ENCODE measurements around the gene PGM3.

The PGM3 gene

DNA sequence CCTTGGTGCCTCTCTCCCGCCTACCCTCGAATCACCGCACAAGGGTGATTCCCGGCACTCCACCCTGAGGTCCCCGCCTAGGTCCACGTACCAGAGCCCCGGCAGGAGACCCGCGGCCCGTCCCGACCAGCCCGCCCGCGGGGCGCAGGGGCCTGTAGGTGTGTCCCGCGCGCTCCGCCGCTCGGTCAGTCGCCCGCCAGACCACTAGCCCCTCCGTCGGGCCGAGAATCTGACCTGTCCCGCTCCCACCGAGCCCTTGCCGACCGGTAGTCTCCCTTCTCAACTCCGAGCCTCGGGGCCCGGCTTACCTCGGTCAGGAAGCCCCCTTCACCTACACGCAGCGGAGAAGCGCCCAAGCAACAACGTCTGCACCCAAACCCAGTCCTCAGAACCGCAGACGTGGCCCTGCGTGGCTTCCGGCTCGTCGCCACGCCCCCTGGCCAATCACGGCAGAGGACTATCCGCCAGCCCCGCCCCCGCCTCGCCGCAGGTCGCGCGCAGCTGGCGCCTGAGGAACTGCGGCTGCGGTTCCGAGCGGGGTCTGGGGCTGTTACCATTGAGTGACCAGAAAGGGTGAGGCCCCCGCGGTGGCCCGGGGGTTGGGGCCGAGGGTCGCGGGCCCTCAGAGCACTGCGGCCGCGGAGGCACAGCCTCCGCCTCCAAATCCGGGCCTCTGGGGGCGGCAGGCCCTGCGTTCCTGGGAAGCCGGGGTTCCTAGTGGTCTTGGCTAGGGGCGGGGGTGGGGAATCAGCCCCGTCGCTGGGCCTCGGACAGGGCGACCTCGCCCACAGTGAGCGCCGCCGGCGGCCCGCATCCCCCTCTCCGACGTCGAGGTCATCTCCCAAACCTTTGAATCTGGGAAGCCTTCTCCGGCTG is at the start of gene PGM3, which contains the start of gene RWDD2A:
PGM3 (minus strand) TSS at position 395 of the 876 bp plus-strand sequence. CDS start 2,253 bp downstream, outside the sequence.
RWDD2A (plus strand) TSS at position 487 of the 876 bp plus-strand sequence. CDS start 1,095 bp downstream, outside the sequence.
- peak within 1 kb of the TSS; percentile 93 for H3K27ac Mint-ChIP-seq
- no peaks in the 10 kb centered on the region for H3K27me3 Mint-ChIP-seq
- H3K4me1 Mint-ChIP-seq (ENCODE audit: low read depth) = peaks cover 42% of the 10 kb centered on the region
- H3K9me3 Mint-ChIP-seq (ENCODE audit: low read depth) = no peaks in the 10 kb centered on the region
- peaks cover 2% of the 10 kb centered on the region for H3K36me3 Mint-ChIP-seq
- H3K4me3 Mint-ChIP-seq = peak within 1 kb of the TSS; percentile 98

DNA sequence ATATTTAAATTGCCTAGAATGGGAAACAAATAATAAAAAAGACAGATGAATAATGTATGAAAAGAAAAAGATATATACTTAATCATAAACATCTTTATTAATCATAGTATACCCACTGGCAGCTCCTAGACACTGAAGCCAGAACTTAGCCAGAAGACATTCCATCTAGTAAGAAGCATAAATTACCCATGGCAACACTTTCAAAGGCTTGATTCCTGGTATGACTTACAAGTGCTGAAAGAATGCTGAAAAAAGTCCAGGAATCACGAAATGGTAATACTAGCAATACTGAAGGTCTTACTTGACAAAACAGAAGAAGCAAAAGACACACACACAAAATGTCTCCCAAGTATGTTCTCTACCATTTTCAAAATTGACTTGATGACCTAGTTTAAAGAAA is 38.1 kb upstream of the PGM3 start:
- Mint-ChIP-seq H3K9me3 (ENCODE audit: low read depth) (no peaks in the 10 kb centered on the region), H3K4me1 (ENCODE audit: low read depth) (no peaks in the 10 kb centered on the region)

GRCh38 chr6:83226517-83226916 is 33.5 kb upstream of the PGM3 start:
- Mint-ChIP-seq H3K27ac (no peak overlapping the region), H3K4me3 (no peak overlapping the region), H3K4me1 (ENCODE audit: low read depth) (no peaks in the 10 kb centered on the region), H3K27me3 (no peaks in the 10 kb centered on the region), H3K9me3 (ENCODE audit: low read depth) (no peaks in the 10 kb centered on the region), H3K36me3 (no peaks in the 10 kb centered on the region)

More for the DNA sequence above, 38.1 kb upstream of the PGM3 start:
- no peak overlapping the region for H3K4me3 Mint-ChIP-seq
- H3K36me3 Mint-ChIP-seq = no peaks in the 10 kb centered on the region
- peaks cover 5% of the 10 kb centered on the region for H3K27me3 Mint-ChIP-seq
- H3K27ac Mint-ChIP-seq = no peak overlapping the region

GRCh38 chr6:83221889-83222479 is 28.9 kb upstream of the PGM3 start:
- Mint-ChIP-seq H3K27ac (no peak overlapping the region), H3K4me1 (ENCODE audit: low read depth) (no peaks in the 10 kb centered on the region), H3K4me3 (no peak overlapping the region), H3K9me3 (ENCODE audit: low read depth) (no peaks in the 10 kb centered on the region), H3K27me3 (no peaks in the 10 kb centered on the region), H3K36me3 (no peaks in the 10 kb centered on the region)

- Mint-ChIP-seq H3K36me3 (no peaks in the 10 kb centered on the region), H3K27me3 (no peaks in the 10 kb centered on the region), H3K27ac (no peak overlapping the region), H3K9me3 (ENCODE audit: low read depth) (no peaks in the 10 kb centered on the region), H3K4me1 (ENCODE audit: low read depth) (no peaks in the 10 kb centered on the region), H3K4me3 (no peak overlapping the region)
Measured at GRCh38 chr6:83221276-83221675, 28.2 kb upstream of the PGM3 start.

GRCh38 chr6:83220121-83220520 is 27.1 kb upstream of the PGM3 start:
- no peak overlapping the region for H3K27ac Mint-ChIP-seq
- H3K9me3 Mint-ChIP-seq (ENCODE audit: low read depth) = no peaks in the 10 kb centered on the region
- no peaks in the 10 kb centered on the region for H3K27me3 Mint-ChIP-seq
- H3K36me3 Mint-ChIP-seq = no peaks in the 10 kb centered on the region
- H3K4me3 Mint-ChIP-seq = no peak overlapping the region
- H3K4me1 Mint-ChIP-seq (ENCODE audit: low read depth) = no peaks in the 10 kb centered on the region

DNA sequence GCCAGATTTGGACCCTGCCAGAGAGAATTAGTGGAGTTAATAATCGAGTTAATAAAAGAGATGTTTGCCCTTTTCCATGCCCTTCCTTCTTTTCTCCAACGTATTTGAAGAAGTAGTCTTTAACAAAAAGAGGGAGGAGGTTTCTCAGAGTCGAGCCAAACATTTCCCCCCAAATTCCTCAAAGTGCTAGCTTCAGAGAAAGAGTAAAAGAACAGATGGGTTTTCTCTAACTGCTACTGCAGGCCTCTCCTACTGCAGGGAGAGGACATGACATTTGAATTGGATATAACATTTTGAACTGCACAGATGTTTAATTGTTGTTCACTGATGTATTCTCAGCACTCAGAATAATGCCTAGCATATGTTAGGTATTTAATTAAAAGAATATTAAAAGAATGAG is 25.6 kb upstream of the PGM3 start:
- H3K36me3 Mint-ChIP-seq = no peaks in the 10 kb centered on the region
- no peaks in the 10 kb centered on the region for H3K9me3 Mint-ChIP-seq (ENCODE audit: low read depth)
- H3K27ac Mint-ChIP-seq = no peak overlapping the region
- no peak overlapping the region for H3K4me3 Mint-ChIP-seq
- H3K4me1 Mint-ChIP-seq (ENCODE audit: low read depth) = no peaks in the 10 kb centered on the region
- H3K27me3 Mint-ChIP-seq = no peaks in the 10 kb centered on the region

DNA sequence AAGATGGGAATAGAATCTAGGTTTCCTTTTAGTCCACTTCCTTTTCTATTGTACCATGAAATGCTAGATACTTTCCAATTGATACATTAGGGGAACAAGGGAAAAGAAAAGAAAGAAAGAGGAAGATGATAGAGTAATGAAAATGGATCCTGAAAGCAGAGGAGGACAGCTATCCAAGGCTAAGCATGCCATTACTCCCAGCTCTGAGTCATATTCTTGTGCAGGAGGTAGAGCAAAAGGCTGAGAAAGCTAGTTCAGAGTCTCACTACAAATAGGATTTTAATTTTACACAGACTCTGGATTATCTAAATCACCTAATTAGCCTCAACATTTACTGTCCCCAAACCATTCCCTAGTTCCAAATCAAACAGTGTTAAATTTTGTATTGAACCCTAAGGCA is 23.7 kb upstream of the PGM3 start:
- Mint-ChIP-seq H3K27ac (no peak overlapping the region), H3K9me3 (ENCODE audit: low read depth) (no peaks in the 10 kb centered on the region), H3K4me3 (no peak overlapping the region), H3K36me3 (no peaks in the 10 kb centered on the region), H3K27me3 (peaks cover 2% of the 10 kb centered on the region), H3K4me1 (ENCODE audit: low read depth) (no peaks in the 10 kb centered on the region)

- H3K27ac Mint-ChIP-seq = no peak overlapping the region
- peaks cover 8% of the 10 kb centered on the region for H3K27me3 Mint-ChIP-seq
- H3K4me3 Mint-ChIP-seq = no peak overlapping the region
- no peaks in the 10 kb centered on the region for H3K36me3 Mint-ChIP-seq
- H3K9me3 Mint-ChIP-seq (ENCODE audit: low read depth) = no peaks in the 10 kb centered on the region
- no peaks in the 10 kb centered on the region for H3K4me1 Mint-ChIP-seq (ENCODE audit: low read depth)
Measured at GRCh38 chr6:83215131-83216047, 22.3 kb upstream of the PGM3 start.

- no peaks in the 10 kb centered on the region for H3K4me1 Mint-ChIP-seq (ENCODE audit: low read depth)
- H3K9me3 Mint-ChIP-seq (ENCODE audit: low read depth) = no peaks in the 10 kb centered on the region
- no peak overlapping the region for H3K27ac Mint-ChIP-seq
- H3K4me3 Mint-ChIP-seq = no peak overlapping the region
- H3K36me3 Mint-ChIP-seq = no peaks in the 10 kb centered on the region
- H3K27me3 Mint-ChIP-seq = peaks cover 4% of the 10 kb centered on the region
Measured at GRCh38 chr6:83202031-83202430, 9.0 kb upstream of the PGM3 start.

- H3K4me3 Mint-ChIP-seq = no peak overlapping the region
- no peaks in the 10 kb centered on the region for H3K27me3 Mint-ChIP-seq
- H3K4me1 Mint-ChIP-seq (ENCODE audit: low read depth) = no peaks in the 10 kb centered on the region
- no peaks in the 10 kb centered on the region for H3K36me3 Mint-ChIP-seq
- H3K27ac Mint-ChIP-seq = no peak overlapping the region
- no peaks in the 10 kb centered on the region for H3K9me3 Mint-ChIP-seq (ENCODE audit: low read depth)
Measured at GRCh38 chr6:83199863-83200225, 6.8 kb upstream of the PGM3 start.

DNA sequence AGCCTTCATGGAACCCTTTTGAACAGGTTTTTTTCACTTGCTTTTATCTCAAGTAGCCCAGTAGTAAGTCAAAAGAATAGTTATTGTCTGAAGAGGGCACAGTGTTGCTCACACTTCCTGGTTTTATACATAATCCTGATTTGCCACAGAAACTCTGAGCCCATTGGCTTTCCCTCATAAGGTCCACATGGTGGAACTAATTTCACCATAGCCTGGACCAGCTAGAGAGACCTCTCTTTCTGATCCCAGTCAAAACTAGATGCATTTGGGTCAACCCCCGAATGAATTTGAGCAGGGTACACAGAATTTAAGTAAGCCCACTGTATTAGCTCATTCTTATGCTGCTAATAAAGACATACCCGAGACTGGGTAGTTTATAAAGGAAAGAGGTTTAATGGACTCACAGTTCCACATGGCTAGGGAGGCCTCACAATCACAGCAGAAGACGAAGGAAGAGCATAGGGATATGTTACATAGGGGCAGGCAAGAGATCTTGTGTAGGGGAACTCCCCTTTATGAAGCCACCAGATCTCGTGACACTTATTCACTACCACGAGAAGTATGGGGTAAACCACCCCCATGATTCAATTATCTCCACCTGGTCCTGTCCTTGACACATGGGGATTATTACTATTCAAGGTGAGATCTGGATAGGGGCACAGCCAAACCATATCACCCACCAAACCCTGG is 6.3 kb upstream of the PGM3 start:
- no peaks in the 10 kb centered on the region for H3K9me3 Mint-ChIP-seq (ENCODE audit: low read depth)
- no peak overlapping the region for H3K4me3 Mint-ChIP-seq
- H3K27me3 Mint-ChIP-seq = no peaks in the 10 kb centered on the region
- H3K27ac Mint-ChIP-seq = no peak overlapping the region
- peaks cover 2% of the 10 kb centered on the region for H3K4me1 Mint-ChIP-seq (ENCODE audit: low read depth)
- H3K36me3 Mint-ChIP-seq = no peaks in the 10 kb centered on the region

- H3K36me3 Mint-ChIP-seq = no peaks in the 10 kb centered on the region
- no peak overlapping the region for H3K27ac Mint-ChIP-seq
- no peaks in the 10 kb centered on the region for H3K27me3 Mint-ChIP-seq
- peaks cover 6% of the 10 kb centered on the region for H3K4me1 Mint-ChIP-seq (ENCODE audit: low read depth)
- H3K9me3 Mint-ChIP-seq (ENCODE audit: low read depth) = no peaks in the 10 kb centered on the region
- no peak overlapping the region for H3K4me3 Mint-ChIP-seq
Measured at GRCh38 chr6:83198486-83199172, 5.6 kb upstream of the PGM3 start.
